Panc1 (cell line): ENCODE data around the gene RPS3. TPM values are rescaled to one million over a fixed set of nuclear protein-coding genes. Genes with fewer than 3 reads are reported as not detected.

Experiments used
- ATAC-seq: fragments of 200-7000 bp; cut with Tn5 transposase; 2 replicates; pipeline ENCODE4 v1.9.1; 2020; ENCODE audit warnings: mild to moderate bottlenecking, moderate library complexity
- BruUV-seq: library from RNA; stranded (reverse); fragments of 400-500 nt; replicated peaks from 2 replicates; lab custom pipeline; 2021; lab: Mats Ljungman, UMichigan
- CTCF ChIA-PET: fragments of 300-600 bp; sonication (Branson Sonifier 250); formaldehyde crosslinking; loops from one replicate; lab custom pipeline; 2022; ENCODE audit warnings: antibody characterized with exemption; lab: Charles Lee
- POLR2A ChIA-PET: fragments of 300-600 bp; sonication (Branson Sonifier 250); formaldehyde crosslinking; loops from one replicate; lab custom pipeline; 2022; ENCODE audit warnings: antibody characterized with exemption; lab: Charles Lee
- DNase-seq: peaks from one replicate; pipeline ENCODE4 v3.0.0-alpha.2; 2010; ENCODE audit warnings: low read depth, low spot score
- H3K27ac ChIP-seq: 2 replicates; pipeline ENCODE4 v1.5.1; 2011; ENCODE audit warnings: mild to moderate bottlenecking, low read length, inconsistent platforms
- H3K27me3 ChIP-seq: fragments of 200-500 bp; sonication (Bioruptor generic); 2 replicates; pipeline ENCODE4 v1.6.0; 2014; ENCODE audit warnings: low read length, inconsistent platforms; ENCODE audit not compliant: control insufficient read depth, insufficient read depth
- H3K36me3 ChIP-seq: fragments of 200-500 bp; sonication (Bioruptor generic); 2 replicates; pipeline ENCODE4 v1.5.1; 2014; ENCODE audit warnings: inconsistent platforms, mild to moderate bottlenecking, low read length, moderate library complexity; ENCODE audit not compliant: control insufficient read depth, insufficient read depth
- H3K4me1 ChIP-seq: 2 replicates; pipeline ENCODE4 v1.5.1; 2011; ENCODE audit warnings: inconsistent platforms, mild to moderate bottlenecking, low read length, moderate library complexity; ENCODE audit not compliant: control insufficient read depth, insufficient read depth
- H3K4me3 ChIP-seq, 2 experiments: 2 replicates each; pipeline ENCODE4 v1.5.1; 2011 to 2012; ENCODE audit warnings: low read depth in 2 of 2, low read length in 2 of 2, mild to moderate bottlenecking in 2 of 2, inconsistent platforms in 1 of 2, moderate library complexity in 1 of 2
- H3K9me3 ChIP-seq: fragments of 200-500 bp; sonication (Bioruptor generic); 2 replicates; pipeline ENCODE4 v1.5.1; 2014; ENCODE audit warnings: low read depth, mild to moderate bottlenecking, inconsistent platforms, low read length, moderate library complexity; ENCODE audit not compliant: control insufficient read depth, insufficient read depth
- CTCF ChIP-seq: fragments of 450-650 bp; IDR thresholded peaks from 2 replicates; pipeline ENCODE4 v1.5.1; 2017; ENCODE audit warnings: mild to moderate bottlenecking
- POLR2AphosphoS5 ChIP-seq: IDR thresholded peaks from 2 replicates; pipeline ENCODE4 v1.6.1; 2012; ENCODE audit warnings: mild to moderate bottlenecking, low read depth, low read length, moderate library complexity
- REST ChIP-seq, 2 experiments: IDR thresholded peaks; 2 replicates each; pipeline ENCODE4 v1.6.1; 2011 to 2012; ENCODE audit warnings: low read depth in 2 of 2, control low read depth in 1 of 2, low read length in 1 of 2, mild to moderate bottlenecking in 1 of 2, moderate library complexity in 1 of 2; ENCODE audit not compliant: insufficient read depth in 1 of 2
- SIN3A ChIP-seq: IDR thresholded peaks from 2 replicates; pipeline ENCODE4 v1.6.1; 2012; ENCODE audit warnings: low read depth, mild to moderate bottlenecking, low read length, moderate library complexity, borderline replicate concordance; ENCODE audit not compliant: insufficient read depth
- TCF7L2 ChIP-seq: IDR thresholded peaks from 2 replicates; pipeline ENCODE4 v1.6.1; 2011; ENCODE audit warnings: mild to moderate bottlenecking, low read depth, low read length, inconsistent platforms
- in situ Hi-C: cut with HindIII; loops from 2 replicates; pipeline ENCODE4 v1.10.0; 2016; ENCODE audit warnings: low sequenced_read_pairs, low pct_unique_long_range_greater_than_20kb
- intact Hi-C: fragments of 100-400 bp; cut with micrococcal nuclease; formaldehyde crosslinking; loops from one replicate; pipeline ENCODE4 v1.10.0; 2022; ENCODE audit not compliant: unreplicated experiment
- total RNA-seq: library from RNA; stranded (reverse); gene quantifications from one replicate; pipeline ENCODE4 v1.2.1, GENCODE V29; 2021; ENCODE audit not compliant: unreplicated experiment

Gene RPS3
- total RNA-seq, 1 experiment from 2014 or later: 2,945 TPM

GRCh38 chr11:75434051-75434450 lies 34.7 kb downstream of the RPS3 start:
- DNase-seq (no peak), ATAC-seq (no peak)
- intact Hi-C loops: no loop called here
- no TSS peak for BruUV-seq
- Histone ChIP-seq H3K4me3 (no peak overlapping the region), H3K27me3 (no peaks in the 10 kb centered on the region), H3K27ac (no peak overlapping the region), H3K9me3 (no peaks in the 10 kb centered on the region), H3K4me1 (peaks cover 14% of the 10 kb centered on the region), H3K36me3 (no peaks in the 10 kb centered on the region)
- in situ Hi-C loops: no loop called here
- ChIA-PET POLR2A (no interaction called here), CTCF (no interaction called here)
- TF ChIP-seq TCF7L2: no peak
- TF ChIP-seq POLR2AphosphoS5: no peak
- no peak for TF ChIP-seq CTCF

- no peak for TF ChIP-seq SIN3A
- TF ChIP-seq CTCF: no peak
- no peak for TF ChIP-seq REST (IDR thresholded peaks at IDR 0.05; ENCODE audit: insufficient read depth in 1 of 2, low read depth in 2 of 2, low read length in 1 of 2)
- no peak for TF ChIP-seq TCF7L2
- TF ChIP-seq POLR2AphosphoS5: no peak
- POLR2A ChIA-PET: no interaction called here
- Histone ChIP-seq H3K9me3 (no peaks in the 10 kb centered on the region), H3K27ac (no peak overlapping the region), H3K4me3 (no peak overlapping the region), H3K36me3 (no peaks in the 10 kb centered on the region), H3K4me1 (peaks cover 12% of the 10 kb centered on the region), H3K27me3 (no peaks in the 10 kb centered on the region)
- BruUV-seq: no TSS peak
- no peak for DNase-seq
- CTCF ChIA-PET: interaction anchor here (0.5 to 1.0 kb wide), 3 partner anchors 27 to 864 kb away, joined by 3 to 9 read pairs (median 3); no protein-coding TSS in a partner anchor
- intact Hi-C loops (no loop called here), in situ Hi-C loops (no loop called here)
- ATAC-seq: no peak
These were observed 35.7 kb downstream of the RPS3 start for GRCh38 chr11:75434886-75435570.
